ENCODE measurements around the gene CCSER1.

DNA sequence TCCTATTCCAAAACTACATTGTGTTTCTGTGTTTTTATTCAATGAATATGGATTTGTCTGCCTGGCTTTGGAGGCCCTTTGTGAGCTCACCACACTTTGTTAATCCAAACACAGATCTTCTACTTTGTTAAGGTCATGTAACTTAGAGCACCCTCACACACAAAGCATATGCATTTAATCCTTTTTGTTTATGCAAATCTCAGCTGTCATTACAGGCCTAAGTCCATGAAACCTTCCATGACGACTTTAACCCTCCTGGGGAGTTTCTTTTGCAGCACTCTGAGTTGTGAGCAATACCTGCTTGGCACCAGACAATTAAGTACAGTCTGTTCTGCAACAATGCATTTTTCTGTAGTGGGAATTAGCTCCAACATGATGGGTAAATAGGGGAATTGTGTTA is 14.9 kb downstream of the CCSER1 start:
- TF ChIP-seq, protein P1, sequence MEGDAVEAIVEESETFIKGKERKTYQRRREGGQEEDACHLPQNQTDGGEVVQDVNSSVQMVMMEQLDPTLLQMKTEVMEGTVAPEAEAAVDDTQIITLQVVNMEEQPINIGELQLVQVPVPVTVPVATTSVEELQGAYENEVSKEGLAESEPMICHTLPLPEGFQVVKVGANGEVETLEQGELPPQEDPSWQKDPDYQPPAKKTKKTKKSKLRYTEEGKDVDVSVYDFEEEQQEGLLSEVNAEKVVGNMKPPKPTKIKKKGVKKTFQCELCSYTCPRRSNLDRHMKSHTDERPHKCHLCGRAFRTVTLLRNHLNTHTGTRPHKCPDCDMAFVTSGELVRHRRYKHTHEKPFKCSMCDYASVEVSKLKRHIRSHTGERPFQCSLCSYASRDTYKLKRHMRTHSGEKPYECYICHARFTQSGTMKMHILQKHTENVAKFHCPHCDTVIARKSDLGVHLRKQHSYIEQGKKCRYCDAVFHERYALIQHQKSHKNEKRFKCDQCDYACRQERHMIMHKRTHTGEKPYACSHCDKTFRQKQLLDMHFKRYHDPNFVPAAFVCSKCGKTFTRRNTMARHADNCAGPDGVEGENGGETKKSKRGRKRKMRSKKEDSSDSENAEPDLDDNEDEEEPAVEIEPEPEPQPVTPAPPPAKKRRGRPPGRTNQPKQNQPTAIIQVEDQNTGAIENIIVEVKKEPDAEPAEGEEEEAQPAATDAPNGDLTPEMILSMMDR (IDR thresholded peaks at IDR 0.05) = no peak
- no peak for TF ChIP-seq EZH2 (IDR thresholded peaks at IDR 0.05; ENCODE audit: borderline replicate concordance, insufficient read depth, low read depth, low read length, poor library complexity, severe bottlenecking)

Data from B cell (primary cell).